Hepatocyte (in vitro differentiated cells): ENCODE measurements around the gene TRIM4. TPM values are rescaled to one million over a fixed set of nuclear protein-coding genes. Genes with fewer than 3 reads are reported as not detected.

Experiments
- DNase-seq: peaks from one replicate; pipeline ENCODE4 v3.0.0-alpha.2; 2016; ENCODE audit warnings: low spot score
- H2AFZ ChIP-seq: fragments of 200-600 bp; sonication (generic); 2 replicates; pipeline ENCODE4 v1.6.0; 2016; ENCODE audit warnings: antibody characterized with exemption, mild to moderate bottlenecking
- H3K27ac ChIP-seq: fragments of 200-600 bp; sonication (generic); 2 replicates; pipeline ENCODE4 v1.5.1; 2016; ENCODE audit warnings: mild to moderate bottlenecking
- H3K27me3 ChIP-seq: fragments of 200-600 bp; sonication (generic); 2 replicates; pipeline ENCODE4 v1.6.1; 2016
- H3K36me3 ChIP-seq: fragments of 200-600 bp; sonication (generic); replicated peaks from 2 replicates; pipeline ENCODE4 v1.5.1; 2016; ENCODE audit warnings: low read depth; ENCODE audit not compliant: insufficient read depth
- H3K4me1 ChIP-seq: fragments of 200-600 bp; sonication (generic); 2 replicates; pipeline ENCODE4 v1.5.1; 2016; ENCODE audit warnings: mild to moderate bottlenecking, moderate library complexity; ENCODE audit not compliant: insufficient read depth
- H3K4me2 ChIP-seq: fragments of 200-600 bp; sonication (generic); 2 replicates; pipeline ENCODE4 v1.6.0; 2016
- H3K4me3 ChIP-seq: fragments of 200-600 bp; sonication (generic); 2 replicates; pipeline ENCODE4 v1.5.1; 2016; ENCODE audit warnings: mild to moderate bottlenecking
- H3K79me2 ChIP-seq: fragments of 200-600 bp; sonication (generic); 2 replicates; pipeline ENCODE4 v1.6.0; 2017; ENCODE audit warnings: mild to moderate bottlenecking
- H3K9me2 ChIP-seq: fragments of 200-600 bp; sonication (generic); replicated peaks from 2 replicates; pipeline ENCODE4 v1.6.0; 2017; ENCODE audit warnings: mild to moderate bottlenecking; ENCODE audit not compliant: insufficient read depth
- H3K9me3 ChIP-seq: fragments of 200-600 bp; sonication (generic); 2 replicates; pipeline ENCODE4 v1.5.1; 2016; ENCODE audit warnings: low read depth, mild to moderate bottlenecking
- H4K20me1 ChIP-seq: fragments of 200-600 bp; sonication (generic); 2 replicates; pipeline ENCODE4 v1.6.0; 2016; ENCODE audit warnings: mild to moderate bottlenecking; ENCODE audit not compliant: insufficient read depth, poor library complexity, severe bottlenecking
- EZH2 ChIP-seq: fragments of 200-600 bp; sonication (generic); IDR thresholded peaks from 2 replicates; pipeline ENCODE4 v1.6.1; 2016; ENCODE audit warnings: antibody characterized with exemption, mild to moderate bottlenecking, borderline replicate concordance
- EZH2phosphoT487 ChIP-seq: fragments of 200-600 bp; sonication (generic); IDR thresholded peaks from one replicate; pipeline ENCODE4 v1.6.1; 2018; ENCODE audit warnings: antibody characterized with exemption, mild to moderate bottlenecking, low read depth, moderate library complexity; ENCODE audit not compliant: unreplicated experiment, severe bottlenecking
- WGBS: methylation state at CpG from one replicate; pipeline ENCODE4 v1.1.6; 2016; ENCODE audit warnings: low lambda C conversion rate; ENCODE audit errors: missing lambda C conversion rate; 5-methylcytosine and 5-hydroxymethylcytosine counted together
- polyA plus RNA-seq: library from polyadenylated mRNA; unstranded; fragments of >200 nt; fragmentation: Nextera tagmentation; extraction: Ambion mirVana; gene quantifications from 2 replicates; pipeline ENCODE4 v1.2.1, GENCODE V29; 2016
- total RNA-seq: library from RNA; depleted of rRNA; stranded (reverse); fragments of >200 nt; gene quantifications from 2 replicates; pipeline ENCODE4 v1.2.3, GENCODE V29; 2014
- TF ChIP-seq, protein P1 (sequence below): fragments of 200-600 bp; sonication (generic); IDR thresholded peaks from 2 replicates; pipeline ENCODE4 v1.5.1; 2016; ENCODE audit warnings: antibody characterized with exemption, mild to moderate bottlenecking; ENCODE audit not compliant: poor library complexity

Gene TRIM4
- total and polyA plus RNA-seq, 2 experiments from 2014 or later = 1.5 to 2.7 TPM

DNA sequence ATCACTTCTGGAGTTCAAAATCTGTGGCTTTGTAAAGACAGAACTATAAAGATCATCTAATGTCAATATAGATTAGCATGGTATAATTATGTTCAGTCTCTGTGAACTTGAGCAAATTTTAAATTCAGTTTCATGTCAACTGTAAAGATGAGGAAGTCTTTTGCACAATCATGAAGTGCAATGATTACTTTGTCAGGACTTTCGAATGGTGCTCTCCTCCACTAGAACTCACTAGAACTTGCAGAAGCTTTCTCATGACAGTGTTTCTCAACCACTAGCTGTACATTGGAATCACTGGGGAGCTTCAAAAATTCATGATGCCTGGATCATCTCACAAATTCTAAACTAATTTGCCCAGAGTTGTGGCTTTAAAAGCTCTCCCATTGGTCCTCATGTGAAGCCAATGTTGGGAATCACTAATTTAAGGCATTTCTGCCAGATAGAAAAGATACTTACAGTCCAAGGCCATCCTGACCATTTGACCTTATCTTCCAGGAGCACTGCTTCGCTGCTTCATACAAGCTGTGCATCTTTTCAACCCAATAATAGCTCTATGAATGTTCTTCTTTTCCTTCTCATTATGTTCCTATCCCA is 55.4 kb downstream of the TRIM4 start:
- Histone ChIP-seq H3K27me3 (no peaks in the 10 kb centered on the region), H4K20me1 (no peaks in the 10 kb centered on the region), H3K4me1 (no peaks in the 10 kb centered on the region), H3K4me2 (no peak overlapping the region), H3K4me3 (no peak overlapping the region), H2AFZ (no peak overlapping the region), H3K79me2 (no peaks in the 10 kb centered on the region), H3K9me2 (no peaks in the 10 kb centered on the region), H3K9me3 (no peaks in the 10 kb centered on the region), H3K27ac (no peak overlapping the region), H3K36me3 (no peaks in the 10 kb centered on the region)
- 81% methylated on average over 2 of the region's 2 CpGs for WGBS
- DNase-seq = no peak
- TF ChIP-seq EZH2phosphoT487 (no peak), EZH2 (no peak)
- TF ChIP-seq, protein P1, sequence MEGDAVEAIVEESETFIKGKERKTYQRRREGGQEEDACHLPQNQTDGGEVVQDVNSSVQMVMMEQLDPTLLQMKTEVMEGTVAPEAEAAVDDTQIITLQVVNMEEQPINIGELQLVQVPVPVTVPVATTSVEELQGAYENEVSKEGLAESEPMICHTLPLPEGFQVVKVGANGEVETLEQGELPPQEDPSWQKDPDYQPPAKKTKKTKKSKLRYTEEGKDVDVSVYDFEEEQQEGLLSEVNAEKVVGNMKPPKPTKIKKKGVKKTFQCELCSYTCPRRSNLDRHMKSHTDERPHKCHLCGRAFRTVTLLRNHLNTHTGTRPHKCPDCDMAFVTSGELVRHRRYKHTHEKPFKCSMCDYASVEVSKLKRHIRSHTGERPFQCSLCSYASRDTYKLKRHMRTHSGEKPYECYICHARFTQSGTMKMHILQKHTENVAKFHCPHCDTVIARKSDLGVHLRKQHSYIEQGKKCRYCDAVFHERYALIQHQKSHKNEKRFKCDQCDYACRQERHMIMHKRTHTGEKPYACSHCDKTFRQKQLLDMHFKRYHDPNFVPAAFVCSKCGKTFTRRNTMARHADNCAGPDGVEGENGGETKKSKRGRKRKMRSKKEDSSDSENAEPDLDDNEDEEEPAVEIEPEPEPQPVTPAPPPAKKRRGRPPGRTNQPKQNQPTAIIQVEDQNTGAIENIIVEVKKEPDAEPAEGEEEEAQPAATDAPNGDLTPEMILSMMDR = no peak

DNA sequence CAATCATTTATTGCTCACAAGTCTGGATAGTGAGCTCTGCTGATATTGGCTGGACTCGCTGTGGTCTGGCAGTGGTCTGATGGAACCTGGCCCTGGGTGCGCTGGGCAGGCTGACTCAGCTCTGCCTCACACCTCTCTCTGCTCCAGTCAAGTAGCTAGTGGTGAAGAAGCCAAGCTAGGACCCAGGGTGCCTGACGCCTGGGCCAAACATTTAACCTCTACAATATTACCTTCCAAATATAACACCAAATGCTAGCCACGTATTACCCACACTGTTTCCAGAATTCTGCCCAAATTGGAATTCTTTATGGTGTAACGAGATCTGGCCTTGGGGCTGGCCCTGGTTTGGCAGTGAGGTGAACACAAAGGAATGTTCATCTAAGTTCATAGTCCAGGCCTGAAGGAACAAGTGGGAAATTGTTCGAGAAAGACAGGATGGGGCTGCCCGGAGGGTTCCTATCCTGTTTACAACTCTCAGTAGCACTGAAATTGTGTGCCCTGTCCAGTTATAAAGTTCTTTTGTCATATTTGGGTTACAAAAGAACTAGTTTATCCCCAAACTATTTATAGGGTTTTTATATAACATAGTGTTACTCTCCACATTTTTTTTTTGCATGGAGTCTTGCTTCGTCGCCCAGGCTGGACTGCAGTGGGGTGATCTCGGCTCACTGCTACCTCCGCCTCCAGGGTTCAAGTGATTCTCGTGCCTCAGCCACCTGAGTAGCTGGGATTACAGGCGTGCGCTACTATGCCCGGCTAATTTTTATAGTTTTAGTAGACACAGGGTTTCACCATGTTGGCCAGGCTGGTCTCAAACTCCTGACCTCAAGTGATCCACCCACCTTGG is 58.8 kb downstream of the TRIM4 start:
- Histone ChIP-seq H3K36me3 (no peaks in the 10 kb centered on the region), H3K27ac (peak overlapping the region; percentile 68), H3K79me2 (no peaks in the 10 kb centered on the region), H2AFZ (no peak overlapping the region), H3K4me1 (no peaks in the 10 kb centered on the region), H3K9me2 (no peaks in the 10 kb centered on the region), H3K4me2 (no peak overlapping the region), H3K4me3 (no peak overlapping the region), H4K20me1 (no peaks in the 10 kb centered on the region), H3K27me3 (no peaks in the 10 kb centered on the region), H3K9me3 (no peaks in the 10 kb centered on the region)
- 77% methylated on average over 15 of the region's 15 CpGs for WGBS
- DNase-seq = peak; percentile 40
- TF ChIP-seq, protein P1 = no peak
- TF ChIP-seq EZH2 (no peak), EZH2phosphoT487 (no peak)

DNA sequence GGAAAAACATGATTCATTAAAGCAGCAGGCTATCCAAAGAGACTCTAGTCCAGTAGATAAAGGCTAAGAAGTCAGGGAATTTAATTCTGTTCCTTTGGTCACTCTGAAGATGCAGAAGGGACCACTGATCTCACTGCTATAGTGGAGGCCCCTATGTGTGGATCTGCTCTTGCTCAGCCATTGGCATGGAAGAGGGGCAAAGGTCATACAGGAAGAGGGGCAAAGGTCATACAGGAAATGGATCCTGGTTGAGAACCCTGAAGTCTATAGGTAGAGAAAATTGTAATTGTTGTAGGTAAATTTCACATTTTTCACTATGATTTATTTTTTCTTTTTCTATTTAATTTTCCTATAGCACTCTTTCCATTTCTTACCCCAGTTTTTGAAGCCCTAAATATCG is 64.1 kb downstream of the TRIM4 start:
- no peaks in the 10 kb centered on the region for H3K9me2 ChIP-seq
- WGBS = 90% methylated on average over 1 of the region's 1 CpG
- H3K27ac ChIP-seq = no peak overlapping the region
- H4K20me1 ChIP-seq = no peaks in the 10 kb centered on the region
- H3K4me2 ChIP-seq = no peak overlapping the region
- no peaks in the 10 kb centered on the region for H3K36me3 ChIP-seq
- no peaks in the 10 kb centered on the region for H3K4me1 ChIP-seq
- no peaks in the 10 kb centered on the region for H3K79me2 ChIP-seq
- no peak overlapping the region for H2AFZ ChIP-seq
- H3K9me3 ChIP-seq = no peaks in the 10 kb centered on the region
- DNase-seq = no peak
- no peaks in the 10 kb centered on the region for H3K27me3 ChIP-seq
- no peak overlapping the region for H3K4me3 ChIP-seq
- TF ChIP-seq EZH2 = no peak
- no peak for TF ChIP-seq EZH2phosphoT487
- TF ChIP-seq, protein P1 = no peak
